VCaP (cell line): ENCODE data around the gene GAD2.
"Not testable (repeated sequence)": the region's sequence is repeated elsewhere in the genome, so short reads cannot be mapped to it uniquely, and the experiment has no call there.

Source experiments
- H3K27ac ChIP-seq: fragments of 450-650 bp; 2 replicates; pipeline ENCODE4 v1.5.1; 2017
- CTCF ChIP-seq: fragments of 450-650 bp; conservative IDR thresholded peaks from 2 replicates; pipeline ENCODE4 v1.5.1; 2017; ENCODE audit warnings: mild to moderate bottlenecking, moderate library complexity

The GAD2 gene

GRCh38 chr10:26335574-26336093 lies 119.1 kb downstream of the GAD2 start:
- no peak for TF ChIP-seq CTCF
- no peak overlapping the region for H3K27ac ChIP-seq

GRCh38 chr10:26336979-26337378 lies 120.4 kb downstream of the GAD2 start:
- TF ChIP-seq CTCF = no peak
- no peak overlapping the region for H3K27ac ChIP-seq

- TF ChIP-seq CTCF = no peak
Measured at GRCh38 chr10:26341701-26342100, 125.1 kb downstream of the GAD2 start.

GRCh38 chr10:26348821-26349417 lies 132.3 kb downstream of the GAD2 start:
- H3K27ac ChIP-seq = not testable (repeated sequence)

More at GRCh38 chr10:26341701-26342100, 125.1 kb downstream of the GAD2 start:
- H3K27ac ChIP-seq = no peak overlapping the region
